HG03571 (cell line): ENCODE data around the gene GLT6D1.
"Not testable (repeated sequence)": the region's sequence is repeated elsewhere in the genome, so short reads cannot be mapped to it uniquely, and the experiment has no call there.

ENCODE experiments used
- ATAC-seq: cut with Tn5 transposase; IDR thresholded peaks from one replicate; pipeline ENCODE4 v1.9.1; 2021; ENCODE audit not compliant: unreplicated experiment

Gene GLT6D1

GRCh38 chr9:135639196-135639595 is at the start of gene GLT6D1:
TSS of gene GLT6D1 (minus strand) at chr9:135639540. CDS start at chr9:135639187, 353 bp downstream.
- ATAC-seq = no peak

- ATAC-seq = no peak
These were observed 49.7 kb upstream of the GLT6D1 start for GRCh38 chr9:135689011-135689410.

GRCh38 chr9:135687216-135687615 is 47.9 kb upstream of the GLT6D1 start:
- no peak for ATAC-seq

GRCh38 chr9:135684691-135685090 is 45.4 kb upstream of the GLT6D1 start:
- ATAC-seq = no peak

GRCh38 chr9:135683401-135684034 is 44.2 kb upstream of the GLT6D1 start:
- ATAC-seq = no peak

GRCh38 chr9:135681161-135681560 is 41.8 kb upstream of the GLT6D1 start:
- no peak for ATAC-seq

GRCh38 chr9:135680056-135680455 is 40.7 kb upstream of the GLT6D1 start:
- ATAC-seq = no peak

GRCh38 chr9:135678236-135679017 is 39.1 kb upstream of the GLT6D1 start:
- ATAC-seq = no peak

- ATAC-seq = no peak
These were observed 38.4 kb upstream of the GLT6D1 start for GRCh38 chr9:135677641-135678168.

GRCh38 chr9:135676891-135677290 is 37.6 kb upstream of the GLT6D1 start:
- ATAC-seq = no peak

GRCh38 chr9:135674977-135675376 is 35.6 kb upstream of the GLT6D1 start:
- no peak for ATAC-seq

GRCh38 chr9:135673941-135674340 is 34.6 kb upstream of the GLT6D1 start:
- ATAC-seq = no peak

GRCh38 chr9:135672786-135673185 is 33.4 kb upstream of the GLT6D1 start:
- not testable (repeated sequence) for ATAC-seq

- no peak for ATAC-seq
These were observed 32.3 kb upstream of the GLT6D1 start for GRCh38 chr9:135671591-135672041.

- ATAC-seq = no peak
These were observed 31.6 kb upstream of the GLT6D1 start for GRCh38 chr9:135670721-135671590.

GRCh38 chr9:135669616-135670285 is 30.4 kb upstream of the GLT6D1 start:
- ATAC-seq = no peak

- ATAC-seq = not testable (repeated sequence)
These were observed 29.7 kb upstream of the GLT6D1 start for GRCh38 chr9:135669018-135669417.

GRCh38 chr9:135667463-135668001 is 28.2 kb upstream of the GLT6D1 start:
- no peak for ATAC-seq

- no peak for ATAC-seq
These were observed 27.5 kb upstream of the GLT6D1 start for GRCh38 chr9:135666534-135667462.
